Smooth muscle cell (in vitro differentiated cells): Measurements from ENCODE around the gene NYNRIN. TPM values are rescaled to one million over a fixed set of nuclear protein-coding genes. Genes with fewer than 3 reads are reported as not detected.
"Not testable (repeated sequence)": the region's sequence is repeated elsewhere in the genome, so short reads cannot be mapped to it uniquely, and the experiment has no call there.

Experiments used
- DNase-seq: peaks from one replicate; lab custom pipeline; 2025; ENCODE audit not compliant: unreplicated experiment; lab: John Stamatoyannopoulos, UW
- H2AFZ ChIP-seq: fragments of 200-600 bp; sonication (generic); 2 replicates; pipeline ENCODE4 v1.6.0; 2016; ENCODE audit warnings: antibody characterized with exemption, low read depth, mild to moderate bottlenecking
- H3F3A ChIP-seq: fragments of 200-600 bp; sonication (generic); 2 replicates; pipeline ENCODE4 v1.6.0; 2017; ENCODE audit warnings: antibody characterized with exemption, low read depth
- H3K27ac ChIP-seq: fragments of 200-600 bp; sonication (generic); 2 replicates; pipeline ENCODE4 v1.5.1; 2016; ENCODE audit warnings: low read depth, mild to moderate bottlenecking
- H3K27me3 ChIP-seq: fragments of 200-600 bp; sonication (generic); 2 replicates; pipeline ENCODE4 v1.6.1; 2016; ENCODE audit warnings: low read depth, mild to moderate bottlenecking
- H3K36me3 ChIP-seq: fragments of 200-600 bp; sonication (generic); 2 replicates; pipeline ENCODE4 v1.5.1; 2016; ENCODE audit warnings: low read depth
- H3K4me1 ChIP-seq: fragments of 200-600 bp; sonication (generic); 2 replicates; pipeline ENCODE4 v1.5.1; 2016; ENCODE audit warnings: low read depth
- H3K4me2 ChIP-seq: fragments of 200-600 bp; sonication (generic); 2 replicates; pipeline ENCODE4 v1.6.0; 2016; ENCODE audit warnings: mild to moderate bottlenecking
- H3K4me3 ChIP-seq: fragments of 200-600 bp; sonication (generic); 2 replicates; pipeline ENCODE4 v1.5.1; 2016; ENCODE audit warnings: mild to moderate bottlenecking
- H3K79me2 ChIP-seq: fragments of 200-600 bp; sonication (generic); 2 replicates; pipeline ENCODE4 v1.6.0; 2016; ENCODE audit warnings: low read depth, mild to moderate bottlenecking
- H3K9ac ChIP-seq: fragments of 200-600 bp; sonication (generic); 2 replicates; pipeline ENCODE4 v1.6.0; 2016; ENCODE audit warnings: low read depth
- H3K9me3 ChIP-seq: fragments of 200-600 bp; sonication (generic); replicated peaks from 2 replicates; pipeline ENCODE4 v1.5.1; 2016; ENCODE audit warnings: low read depth
- H4K20me1 ChIP-seq: fragments of 200-600 bp; sonication (generic); 2 replicates; pipeline ENCODE4 v1.6.0; 2016; ENCODE audit warnings: low read depth
- CTCF ChIP-seq: fragments of 200-600 bp; sonication (generic); IDR thresholded peaks from 2 replicates; pipeline ENCODE4 v1.5.1; 2017; ENCODE audit warnings: borderline replicate concordance, mild to moderate bottlenecking, antibody characterized with exemption; ENCODE audit not compliant: insufficient read depth, poor library complexity, severe bottlenecking
- WGBS: methylation state at CpG from one replicate; pipeline ENCODE4 v1.1.7; 2016; ENCODE audit warnings: low lambda C conversion rate; 5-methylcytosine and 5-hydroxymethylcytosine counted together
- polyA plus RNA-seq: library from polyadenylated mRNA; unstranded; fragments of >200 nt; fragmentation: Nextera tagmentation; extraction: Ambion mirVana; gene quantifications from 2 replicates; pipeline ENCODE4 v1.2.1, GENCODE V29; 2016
- total RNA-seq: library from RNA; depleted of rRNA; stranded (reverse); fragments of >200 nt; gene quantifications from 2 replicates; pipeline ENCODE4 v1.2.3, GENCODE V29; 2014

The NYNRIN gene
- total and polyA plus RNA-seq, 2 experiments from 2014 or later, result 30.3 to 38.0 TPM

DNA sequence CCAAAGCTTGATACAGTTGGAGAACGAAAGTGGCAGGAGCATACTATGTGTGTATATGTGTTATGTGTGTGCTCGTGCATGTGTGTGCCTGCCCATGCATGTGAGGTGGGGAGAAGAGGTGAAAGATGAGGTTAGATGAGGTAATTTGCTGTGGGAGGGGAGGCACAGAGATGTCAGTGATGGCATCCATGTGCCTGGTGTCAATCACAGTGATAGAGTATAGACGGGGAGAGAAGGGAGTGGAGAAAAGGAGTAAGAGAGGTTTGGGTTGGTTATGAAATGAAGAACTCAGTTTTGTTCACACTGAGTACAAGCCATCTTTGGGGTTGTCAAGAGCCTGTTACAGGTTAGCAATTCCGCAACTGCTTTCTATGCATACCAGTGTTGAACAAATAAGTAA is 14.6 kb upstream of the NYNRIN start:
- Histone ChIP-seq H3K4me2 (no peak overlapping the region), H3K9me3 (no peaks in the 10 kb centered on the region)
- 96% methylated on average over 4 of the region's 4 CpGs for WGBS

GRCh38 chr14:24385524-24385923 is 13.3 kb upstream of the NYNRIN start:
- no peak overlapping the region for H3K4me2 ChIP-seq
- H3K4me1 ChIP-seq, result no peaks in the 10 kb centered on the region
- no peak overlapping the region for H3K9ac ChIP-seq
- 88% methylated on average over 4 of the region's 4 CpGs for WGBS
- H3K4me3 ChIP-seq, result no peak overlapping the region
- no peaks in the 10 kb centered on the region for H3K79me2 ChIP-seq
- no peaks in the 10 kb centered on the region for H3K9me3 ChIP-seq
- TF ChIP-seq CTCF, result no peak
- peaks cover 10% of the 10 kb centered on the region for H3F3A ChIP-seq
- no peaks in the 10 kb centered on the region for H4K20me1 ChIP-seq
- no peaks in the 10 kb centered on the region for H3K27me3 ChIP-seq
- H3K36me3 ChIP-seq, result no peaks in the 10 kb centered on the region
- no peak overlapping the region for H2AFZ ChIP-seq
- no peak for DNase-seq
- no peak overlapping the region for H3K27ac ChIP-seq

More for the DNA sequence above, 14.6 kb upstream of the NYNRIN start:
- Histone ChIP-seq H3K9ac (no peak overlapping the region), H3K27me3 (no peaks in the 10 kb centered on the region), H3K27ac (no peak overlapping the region), H3K4me3 (no peak overlapping the region), H3F3A (peaks cover 7% of the 10 kb centered on the region), H3K36me3 (no peaks in the 10 kb centered on the region), H3K79me2 (no peaks in the 10 kb centered on the region), H2AFZ (no peak overlapping the region), H4K20me1 (no peaks in the 10 kb centered on the region), H3K4me1 (no peaks in the 10 kb centered on the region)
- no peak for DNase-seq
- TF ChIP-seq CTCF, result no peak

- H3K27me3 ChIP-seq, result no peaks in the 10 kb centered on the region
- no peaks in the 10 kb centered on the region for H3K79me2 ChIP-seq
- H3K9ac ChIP-seq, result no peak overlapping the region
- H3K4me3 ChIP-seq, result no peak overlapping the region
- no peaks in the 10 kb centered on the region for H3K36me3 ChIP-seq
- H3K4me2 ChIP-seq, result no peak overlapping the region
- no peaks in the 10 kb centered on the region for H3K9me3 ChIP-seq
- no peak for DNase-seq
- H2AFZ ChIP-seq, result no peak overlapping the region
- no peak overlapping the region for H3K27ac ChIP-seq
- WGBS, result 88% methylated on average over 2 of the region's 2 CpGs
- peaks cover 13% of the 10 kb centered on the region for H3F3A ChIP-seq
- no peaks in the 10 kb centered on the region for H3K4me1 ChIP-seq
- no peaks in the 10 kb centered on the region for H4K20me1 ChIP-seq
- no peak for TF ChIP-seq CTCF
Measured at GRCh38 chr14:24387009-24387345, 11.8 kb upstream of the NYNRIN start.

DNA sequence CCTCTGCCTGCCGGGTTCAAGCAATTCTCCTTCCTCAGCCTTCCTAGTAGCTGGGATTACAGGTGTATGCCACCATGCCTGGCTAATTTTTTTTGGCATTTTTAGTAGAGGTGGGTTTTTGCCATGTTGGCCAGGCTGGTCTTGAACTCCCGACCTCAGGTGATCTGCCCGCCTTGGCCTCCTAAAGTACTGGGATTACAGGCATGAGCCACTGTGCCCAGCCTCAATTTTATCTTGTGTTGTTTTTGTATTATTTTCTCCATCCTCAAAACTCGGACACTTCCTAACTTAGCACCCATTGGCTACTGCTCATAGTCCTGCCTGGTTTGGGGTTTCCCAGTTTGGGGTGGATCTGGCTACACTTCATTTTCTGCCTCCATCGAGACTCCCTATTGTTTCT is 11.2 kb upstream of the NYNRIN start:
- not testable (repeated sequence) for H3K27ac ChIP-seq
- 94% methylated on average over 5 of the region's 5 CpGs for WGBS

More for the DNA sequence above, 11.2 kb upstream of the NYNRIN start:
- H4K20me1 ChIP-seq, H3K9me3 ChIP-seq, H3K9ac ChIP-seq, H3K4me3 ChIP-seq, H3K36me3 ChIP-seq, H3K79me2 ChIP-seq, H3K4me2 ChIP-seq, H2AFZ ChIP-seq, DNase-seq, H3K27me3 ChIP-seq, H3K4me1 ChIP-seq: not testable (repeated sequence)
- H3F3A ChIP-seq, result peaks cover 15% of the 10 kb centered on the region
